ENCODE results near the gene ANO1. TPM values are rescaled to one million over a fixed set of nuclear protein-coding genes. Genes with fewer than 3 reads are reported as not detected.
"Not testable (repeated sequence)": the region's sequence is repeated elsewhere in the genome, so short reads cannot be mapped to it uniquely, and the experiment has no call there.

The ANO1 gene
- total and polyA plus RNA-seq, 2 donors (not counting 1 experiment from before 2014, with no cell fraction given): not detected

- H3K36me3 ChIP-seq (replicated peaks in 1 of 2; ENCODE audit: control extremely low read depth in 1 of 2, control insufficient read depth in 1 of 2, extremely low read depth in 1 of 2, insufficient read depth in 2 of 2, low read length in 1 of 2): no peaks in the 10 kb centered on the region
- H3K9ac ChIP-seq (ENCODE audit: low read length): no peak overlapping the region
- ATAC-seq (ENCODE audit: low read depth) (no peak), DNase-seq (no peak)
- H3K79me2 ChIP-seq (ENCODE audit: control insufficient read depth, insufficient read depth, low read length): no peaks in the 10 kb centered on the region
- ChIA-PET POLR2A (no interaction called here), CTCF (no interaction called here)
- peaks cover 0 to 3% (median 0%) of the 10 kb centered on the region in 4 experiments for H3K27me3 ChIP-seq (replicated peaks in 1 of 4; ENCODE audit: control extremely low read depth in 1 of 4, control insufficient read depth in 3 of 4, insufficient read depth in 4 of 4, low read length in 3 of 4)
- no peak overlapping the region for H3K27ac ChIP-seq (ENCODE audit: low read length in 2 of 2)
- H2AFZ ChIP-seq (ENCODE audit: insufficient read depth, low read depth, low read length, poor library complexity, severe bottlenecking): no peak overlapping the region
- H3K27ac Mint-ChIP-seq: no peak overlapping the region
- no peaks in the 10 kb centered on the region for H4K20me1 ChIP-seq (ENCODE audit: control insufficient read depth, insufficient read depth, low read length, poor library complexity, severe bottlenecking)
- H3K27me3 Mint-ChIP-seq: peaks cover 13% of the 10 kb centered on the region
- 64% methylated on average over 4 of the region's 11 CpGs for WGBS (ENCODE audit: insufficient coverage)
- intact Hi-C loops (cut with micrococcal nuclease): no loop called here
- no peak overlapping the region for H3K4me3 Mint-ChIP-seq
- no peaks in the 10 kb centered on the region for H3K4me1 Mint-ChIP-seq
- peaks cover 0 to 20% (median 12%) of the 10 kb centered on the region in 3 donors for H3K9me3 ChIP-seq (ENCODE audit: control extremely low read depth in 1 of 3, control insufficient read depth in 2 of 3, insufficient read depth in 1 of 3, low read length in 2 of 3)
- peaks cover 13% of the 10 kb centered on the region for H3K9me3 Mint-ChIP-seq (ENCODE audit: insufficient read depth)
- no peak overlapping the region for H3K4me2 ChIP-seq (replicated peaks; ENCODE audit: low read depth, low read length, poor library complexity, severe bottlenecking)
- TF ChIP-seq CTCF (IDR thresholded peaks at IDR 0.05) (no peak), EZH2 (IDR thresholded peaks at IDR 0.05; ENCODE audit: borderline replicate concordance, insufficient read depth, low read depth, low read length, poor library complexity, severe bottlenecking) (no peak)
- no peaks in the 10 kb centered on the region for H3K4me1 ChIP-seq (ENCODE audit: control insufficient read depth in 2 of 2, insufficient read depth in 2 of 2, low read length in 2 of 2)
- no peak overlapping the region for H3K4me3 ChIP-seq (ENCODE audit: control extremely low read depth in 1 of 5, extremely low read depth in 1 of 5, insufficient read depth in 1 of 5, low read depth in 2 of 5, low read length in 4 of 5)
Observed at GRCh38 chr11:70034740-70035365, 43.3 kb upstream of the ANO1 start.

GRCh38 chr11:70035665-70036064 lies 42.5 kb upstream of the ANO1 start:
- H3K27me3 ChIP-seq (replicated peaks in 1 of 4; ENCODE audit: control extremely low read depth in 1 of 4, control insufficient read depth in 3 of 4, insufficient read depth in 4 of 4, low read length in 3 of 4); H3K4me1 ChIP-seq (ENCODE audit: control insufficient read depth in 2 of 2, insufficient read depth in 2 of 2, low read length in 2 of 2); H3K4me2 ChIP-seq (replicated peaks; ENCODE audit: low read depth, low read length, poor library complexity, severe bottlenecking); intact Hi-C loops (cut with micrococcal nuclease); H2AFZ ChIP-seq (ENCODE audit: insufficient read depth, low read depth, low read length, poor library complexity, severe bottlenecking); H3K4me1 Mint-ChIP-seq; H3K4me3 ChIP-seq (ENCODE audit: control extremely low read depth in 1 of 5, extremely low read depth in 1 of 5, insufficient read depth in 1 of 5, low read depth in 2 of 5, low read length in 4 of 5); POLR2A ChIA-PET; H3K4me3 Mint-ChIP-seq; H3K27ac ChIP-seq (ENCODE audit: low read length in 2 of 2); H4K20me1 ChIP-seq (ENCODE audit: control insufficient read depth, insufficient read depth, low read length, poor library complexity, severe bottlenecking); H3K36me3 ChIP-seq (replicated peaks in 1 of 2; ENCODE audit: control extremely low read depth in 1 of 2, control insufficient read depth in 1 of 2, extremely low read depth in 1 of 2, insufficient read depth in 2 of 2, low read length in 1 of 2); H3K79me2 ChIP-seq (ENCODE audit: control insufficient read depth, insufficient read depth, low read length); H3K9ac ChIP-seq (ENCODE audit: low read length); CTCF ChIA-PET; H3K27ac Mint-ChIP-seq; ATAC-seq (ENCODE audit: low read depth); DNase-seq: not testable (repeated sequence)
- 100% methylated on average over 1 of the region's 2 CpGs for WGBS (ENCODE audit: insufficient coverage)
- peaks cover 0 to 24% (median 12%) of the 10 kb centered on the region in 3 donors for H3K9me3 ChIP-seq (ENCODE audit: control extremely low read depth in 1 of 3, control insufficient read depth in 2 of 3, insufficient read depth in 1 of 3, low read length in 2 of 3)
- Mint-ChIP-seq H3K27me3 (peaks cover 13% of the 10 kb centered on the region), H3K9me3 (ENCODE audit: insufficient read depth) (peaks cover 13% of the 10 kb centered on the region)

All from B cell (primary cell).